HG02870 (cell line): Measurements from ENCODE around the gene SNRNP48.

Experiments
- ATAC-seq: cut with Tn5 transposase; IDR thresholded peaks from one replicate; pipeline ENCODE4 v1.9.1; 2021; ENCODE audit warnings: mild to moderate bottlenecking, moderate library complexity; ENCODE audit not compliant: unreplicated experiment

The SNRNP48 gene

GRCh38 chr6:7590918-7591302 lies 912 bp downstream of the SNRNP48 start:
- ATAC-seq = no peak

GRCh38 chr6:7591770-7592169 lies 1.8 kb downstream of the SNRNP48 start:
- no peak for ATAC-seq

GRCh38 chr6:7593229-7593628 lies 3.2 kb downstream of the SNRNP48 start:
- ATAC-seq = no peak

- no peak for ATAC-seq
Observed at GRCh38 chr6:7594579-7595125, 4.7 kb downstream of the SNRNP48 start.

- ATAC-seq = no peak
Observed at GRCh38 chr6:7604003-7604402, 14.0 kb downstream of the SNRNP48 start.

GRCh38 chr6:7604506-7604905 lies 14.5 kb downstream of the SNRNP48 start:
- peak; percentile 65 for ATAC-seq

- ATAC-seq = no peak
Observed at GRCh38 chr6:7615611-7616383, 25.8 kb downstream of the SNRNP48 start.

GRCh38 chr6:7617801-7618764 lies 28.1 kb downstream of the SNRNP48 start:
- ATAC-seq = peak; percentile 54

GRCh38 chr6:7621761-7622160 lies 31.8 kb downstream of the SNRNP48 start:
- ATAC-seq = no peak

- ATAC-seq = no peak
Observed at GRCh38 chr6:7624796-7625710, 35.1 kb downstream of the SNRNP48 start.

GRCh38 chr6:7628479-7628878 lies 38.5 kb downstream of the SNRNP48 start:
- no peak for ATAC-seq

GRCh38 chr6:7628909-7629308 lies 38.9 kb downstream of the SNRNP48 start:
- ATAC-seq = no peak

- no peak for ATAC-seq
Observed at GRCh38 chr6:7629321-7629720, 39.3 kb downstream of the SNRNP48 start.

- no peak for ATAC-seq
Observed at GRCh38 chr6:7630792-7631191, 40.8 kb downstream of the SNRNP48 start.

- ATAC-seq = no peak
Observed at GRCh38 chr6:7631466-7631865, 41.5 kb downstream of the SNRNP48 start.

- ATAC-seq = no peak
Observed at GRCh38 chr6:7632501-7633290, 42.7 kb downstream of the SNRNP48 start.

- ATAC-seq = no peak
Observed at GRCh38 chr6:7633361-7633760, 43.4 kb downstream of the SNRNP48 start.

- no peak for ATAC-seq
Observed at GRCh38 chr6:7636151-7636550, 46.2 kb downstream of the SNRNP48 start.

GRCh38 chr6:7637533-7637932 lies 47.5 kb downstream of the SNRNP48 start:
- no peak for ATAC-seq

- ATAC-seq = no peak
Observed at GRCh38 chr6:7639427-7639826, 49.4 kb downstream of the SNRNP48 start.
